K562 (cell line): ENCODE measurements around the gene HOXB7. TPM values are rescaled to one million over a fixed set of nuclear protein-coding genes. Genes with fewer than 3 reads are reported as not detected.
A peak's percentile ranks its signal among the peaks of the same experiment; 100 is the strongest.

Source experiments
- SMARCB1 ChIP-seq: IDR thresholded peaks from 2 replicates; pipeline ENCODE4 v1.6.1; 2011; ENCODE audit warnings: improper control_type of control experiment, low read depth; ENCODE audit not compliant: insufficient read length
- STAT6 ChIP-seq: sonication (generic); formaldehyde crosslinking; IDR thresholded peaks from 2 replicates; pipeline ENCODE4 v1.8.1; 2023; ENCODE audit warnings: mild to moderate bottlenecking, missing genetic modification reagents
- ZBTB33 ChIP-seq: sonication (generic); formaldehyde crosslinking; IDR thresholded peaks from 2 replicates; pipeline ENCODE4 v1.8.1; 2023; ENCODE audit warnings: mild to moderate bottlenecking, missing genetic modification reagents
- polyA plus RNA-seq, 8 experiments: library from polyadenylated mRNA; depleted of rRNA in 4 of 8; stranded (reverse) in 5 of 8; unstranded in 3 of 8; fragments of >200 nt; fragmentation: Nextera tagmentation in 2 of 8; fragmentation: Illumina TruSeq in 1 of 8; extraction: Ambion mirVana in 2 of 8; extraction: Trizol in 1 of 8; gene quantifications; 2 replicates each; pipeline versions ENCODE4 v1.2.1 to v1.2.3, GENCODE V29; 2011 to 2014; ENCODE audit warnings: inconsistent platforms in 1 of 8, missing spikeins in 1 of 8
- total RNA-seq, 7 experiments: library from RNA; depleted of rRNA in 6 of 7; stranded (reverse); fragments of >200 nt in 6 of 7; fragmentation: Illumina TruSeq in 2 of 7; extraction: Trizol in 2 of 7; gene quantifications; 2 replicates each; pipeline versions ENCODE4 v1.2.1 to v1.2.3, GENCODE V29; 2011 to 2021; ENCODE audit warnings: low replicate concordance in 1 of 7
- TF ChIP-seq, protein P1 (sequence below): fragments of 450-650 bp; formaldehyde crosslinking; IDR thresholded peaks from 2 replicates; pipeline ENCODE4 v1.4.0; 2022; ENCODE audit warnings: missing genetic modification characterization

The HOXB7 gene
- total and polyA plus RNA-seq, 9 of the 15 experiments (the other 6 are each of a cell fraction or from before 2014, with no cell fraction given), result 5.5 to 16.7 (median 8.3) TPM

- TF ChIP-seq STAT6 (CRISPR knock-in tag) (no peak), ZBTB33 (CRISPR knock-in tag) (peak; percentile 91), SMARCB1 (no peak)
- TF ChIP-seq, protein P1, sequence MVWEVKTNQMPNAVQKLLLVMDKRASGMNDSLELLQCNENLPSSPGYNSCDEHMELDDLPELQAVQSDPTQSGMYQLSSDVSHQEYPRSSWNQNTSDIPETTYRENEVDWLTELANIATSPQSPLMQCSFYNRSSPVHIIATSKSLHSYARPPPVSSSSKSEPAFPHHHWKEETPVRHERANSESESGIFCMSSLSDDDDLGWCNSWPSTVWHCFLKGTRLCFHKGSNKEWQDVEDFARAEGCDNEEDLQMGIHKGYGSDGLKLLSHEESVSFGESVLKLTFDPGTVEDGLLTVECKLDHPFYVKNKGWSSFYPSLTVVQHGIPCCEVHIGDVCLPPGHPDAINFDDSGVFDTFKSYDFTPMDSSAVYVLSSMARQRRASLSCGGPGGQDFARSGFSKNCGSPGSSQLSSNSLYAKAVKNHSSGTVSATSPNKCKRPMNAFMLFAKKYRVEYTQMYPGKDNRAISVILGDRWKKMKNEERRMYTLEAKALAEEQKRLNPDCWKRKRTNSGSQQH (CRISPR knock-in tag), result no peak
These were observed 35.6 kb upstream of the HOXB7 start (continued) for GRCh38 chr17:48646183-48647102.
